GM19395 (cell line): ENCODE measurements around the gene TTC22.

Experiments
- ATAC-seq: cut with Tn5 transposase; IDR thresholded peaks from one replicate; pipeline ENCODE4 v1.9.1; 2021; ENCODE audit warnings: mild to moderate bottlenecking, moderate library complexity; ENCODE audit not compliant: unreplicated experiment

The TTC22 gene

DNA sequence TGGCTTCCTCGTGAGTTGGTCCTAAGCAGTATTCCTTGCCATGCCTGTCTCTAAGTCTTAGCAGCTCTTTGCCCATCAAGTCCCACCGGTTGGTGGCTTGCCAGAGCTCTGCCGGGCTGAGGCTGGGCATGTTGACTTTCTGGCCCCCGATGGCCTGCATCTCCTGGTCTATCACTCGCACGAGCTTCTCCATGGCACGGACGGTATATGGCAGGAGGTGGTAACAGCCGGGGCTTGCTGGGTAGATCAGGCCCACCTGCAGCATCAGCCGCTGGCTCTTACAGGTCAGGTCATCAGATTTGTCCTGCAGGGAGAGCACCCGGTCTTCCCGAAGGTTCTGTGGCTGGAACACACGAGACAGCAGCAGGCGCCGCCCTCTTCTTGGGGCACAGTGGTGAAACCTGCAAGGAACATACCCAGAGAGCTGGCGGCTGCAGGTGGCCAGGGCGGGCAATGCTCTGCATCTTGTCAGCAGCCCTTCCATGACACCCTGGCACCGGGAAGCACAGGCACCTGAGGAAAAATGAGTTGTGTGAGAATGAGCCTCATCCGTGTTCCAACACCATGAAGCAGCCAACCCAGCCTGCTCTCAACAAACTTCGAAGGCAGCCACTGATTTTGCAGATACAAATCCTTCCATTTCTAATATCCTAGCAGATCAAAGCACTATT is 42.3 kb downstream of the TTC22 start:
- ATAC-seq: no peak

DNA sequence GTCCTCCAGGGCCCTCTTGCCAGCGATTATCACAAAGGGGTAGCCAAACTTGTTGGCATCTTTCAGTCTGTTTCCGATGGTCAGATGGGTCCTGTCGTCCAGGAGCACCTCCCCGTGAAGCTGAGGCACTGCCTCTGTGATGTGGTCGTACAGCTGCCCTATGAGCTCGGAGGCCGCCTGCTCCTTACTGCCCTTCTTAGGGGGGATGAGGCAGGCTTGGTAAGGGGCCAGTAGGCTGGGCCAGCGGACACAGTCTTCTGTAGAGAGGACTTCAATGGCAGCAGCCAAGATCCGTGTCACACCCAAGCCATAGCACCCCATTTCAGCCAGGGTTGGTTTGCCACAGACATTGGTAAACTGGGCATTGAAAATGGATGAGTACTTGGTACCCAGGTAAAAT is 43.3 kb downstream of the TTC22 start:
- ATAC-seq: no peak

GRCh38 chr1:54754486-54755285 is 46.4 kb downstream of the TTC22 start:
- no peak for ATAC-seq

- ATAC-seq: no peak
Measured at GRCh38 chr1:54754045-54754444, 47.1 kb downstream of the TTC22 start.

DNA sequence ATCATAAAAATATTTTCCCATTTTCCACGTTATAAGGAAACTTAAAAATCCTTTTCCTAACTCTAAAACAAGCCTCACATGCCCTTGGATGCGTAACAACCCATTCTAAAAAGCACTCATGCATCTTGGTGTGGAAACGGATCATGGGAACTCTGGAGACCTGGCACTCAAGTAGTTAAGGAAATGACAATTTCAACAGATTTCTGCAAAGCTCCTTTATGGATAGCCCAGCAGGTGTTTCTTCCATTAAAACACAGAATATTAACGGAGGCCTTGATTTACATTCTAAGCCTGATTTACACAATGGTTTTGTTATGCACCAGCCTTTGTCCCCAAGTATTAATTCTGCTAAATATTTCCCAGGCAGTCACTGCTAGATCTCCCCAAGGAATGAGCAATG is 49.7 kb downstream of the TTC22 start:
- ATAC-seq: no peak

DNA sequence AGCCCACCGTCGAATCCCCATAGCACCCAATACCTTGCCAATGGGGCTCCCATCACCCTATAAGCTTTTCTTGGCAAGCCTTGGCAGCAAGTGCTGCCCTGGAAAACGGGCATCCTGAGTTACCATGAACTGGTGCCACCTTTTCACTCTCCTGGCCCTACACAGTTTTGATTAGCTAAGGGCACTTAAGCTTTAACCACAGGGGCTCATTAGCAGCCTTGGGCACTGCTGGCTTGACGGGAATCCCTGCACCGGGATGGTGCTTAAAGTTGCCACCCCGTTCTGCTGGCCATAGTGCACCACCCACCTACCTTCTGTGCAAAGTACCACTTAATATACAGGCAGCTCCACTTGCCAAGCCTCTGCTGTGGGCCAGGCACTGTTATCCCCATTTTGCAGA is 50.5 kb downstream of the TTC22 start:
- ATAC-seq: no peak

DNA sequence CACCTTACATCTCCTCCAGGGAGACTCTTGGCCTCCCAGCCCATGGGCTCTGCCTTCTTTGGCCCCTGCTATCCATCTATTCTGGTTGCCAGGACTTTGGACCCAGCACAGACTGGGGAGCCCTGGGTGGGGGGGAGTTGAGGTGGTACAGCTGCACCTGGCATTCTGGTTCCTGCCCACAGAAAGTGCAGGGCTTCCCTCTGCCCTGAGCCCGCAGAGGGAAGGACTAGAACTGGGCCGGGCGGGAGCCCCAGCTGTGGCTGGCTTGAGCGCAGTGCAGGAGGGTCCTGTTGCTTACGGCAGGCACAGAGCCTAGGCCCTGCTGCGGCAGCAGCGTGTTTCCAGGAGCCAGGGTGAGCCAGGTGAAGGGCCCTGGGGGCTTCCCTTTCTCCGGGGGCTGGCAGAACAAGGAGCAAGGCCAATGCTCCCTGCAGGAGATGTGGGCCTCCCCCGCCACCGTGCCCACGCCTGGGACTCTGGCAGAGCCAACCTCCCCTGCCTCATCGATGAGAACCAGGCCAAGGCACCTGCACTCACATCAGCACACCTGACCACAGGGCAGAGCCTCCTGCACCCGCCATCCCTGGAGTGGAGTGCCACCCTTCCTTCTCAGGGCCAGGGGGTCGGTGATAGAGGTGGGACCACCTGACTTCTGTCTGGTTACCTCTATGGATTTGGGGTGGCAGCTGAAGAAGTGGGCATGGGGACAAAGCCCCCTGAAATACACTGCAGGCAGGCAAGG is 52.9 kb downstream of the TTC22 start:
- no peak for ATAC-seq

GRCh38 chr1:54745864-54746263 is 55.3 kb downstream of the TTC22 start:
- no peak for ATAC-seq

DNA sequence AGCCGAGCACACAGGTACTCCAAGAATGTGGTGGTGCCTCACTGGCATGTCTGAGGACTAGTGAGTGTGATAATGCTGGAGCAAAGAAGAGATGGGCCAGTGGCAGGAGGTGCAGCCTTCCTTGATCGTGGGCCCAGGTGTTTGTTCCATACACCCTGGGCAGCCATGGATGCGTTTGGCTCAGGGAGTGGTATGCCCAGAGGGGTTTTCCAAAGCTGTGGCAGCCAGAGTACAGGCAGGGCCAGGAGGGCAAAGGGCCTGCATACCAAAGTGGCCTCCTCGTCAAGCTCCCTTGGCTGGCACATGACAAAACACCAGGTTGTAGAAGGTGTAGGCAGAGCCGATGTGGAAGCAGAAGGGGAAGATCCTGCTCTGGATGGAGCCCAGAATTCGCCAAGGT is 55.8 kb downstream of the TTC22 start:
- ATAC-seq: no peak

GRCh38 chr1:54744696-54745095 is 56.4 kb downstream of the TTC22 start:
- ATAC-seq: no peak

DNA sequence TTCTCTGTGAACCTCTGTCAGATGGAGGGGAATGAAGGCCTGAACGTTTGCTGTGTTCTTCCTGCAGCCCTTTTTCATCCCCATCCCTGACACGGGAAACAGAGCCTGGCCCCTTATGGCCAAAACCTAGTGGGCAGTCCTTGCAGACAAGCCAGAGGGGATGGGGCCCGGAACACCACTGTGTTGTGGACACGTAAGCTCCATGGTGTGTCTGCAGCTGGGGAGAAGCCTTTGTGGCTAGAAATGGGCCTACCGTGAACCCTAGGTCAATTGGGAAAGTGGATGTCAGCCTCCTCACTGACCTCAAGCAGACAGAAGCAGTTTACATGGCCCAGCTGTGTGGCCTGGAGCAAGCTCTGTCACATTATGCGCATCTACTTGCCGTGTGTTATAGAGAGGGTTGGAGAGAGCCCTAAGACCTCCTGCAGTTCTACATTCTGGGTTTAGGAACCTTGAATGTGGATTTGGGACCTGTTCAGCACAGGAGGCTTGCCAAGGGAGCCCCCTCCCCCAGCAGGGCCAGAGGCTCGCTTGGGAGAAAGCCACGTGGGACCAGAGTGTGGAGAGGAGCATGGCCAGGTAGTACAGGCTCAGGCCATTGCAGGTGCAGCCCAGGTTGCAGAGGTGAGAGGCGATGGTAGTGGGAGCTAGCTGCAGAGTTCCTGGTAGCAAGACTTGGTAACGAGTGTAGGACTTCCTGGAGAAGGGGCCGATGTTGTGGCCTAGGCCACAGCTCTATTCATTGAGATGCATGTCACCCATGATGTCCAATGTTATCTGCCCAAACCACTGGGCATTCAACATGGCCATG is 57.5 kb downstream of the TTC22 start:
- ATAC-seq: no peak

GRCh38 chr1:54742282-54742681 is 58.8 kb downstream of the TTC22 start:
- ATAC-seq: no peak

- ATAC-seq: no peak
Measured at GRCh38 chr1:54741531-54741930, 59.6 kb downstream of the TTC22 start.

- no peak for ATAC-seq
Measured at GRCh38 chr1:54738244-54738643, 62.9 kb downstream of the TTC22 start.

- no peak for ATAC-seq
Measured at GRCh38 chr1:54736685-54737084, 64.4 kb downstream of the TTC22 start.
